Testis (tissue), 2 donors: ENCODE measurements around the gene SFXN1.

ENCODE experiments used
- POLR2A ChIP-seq: fragments of 450-650 bp; IDR thresholded peaks from one replicate; pipeline ENCODE4 v1.6.1; 2017; ENCODE audit warnings: antibody characterized with exemption, mild to moderate bottlenecking, moderate library complexity
- TF ChIP-seq, protein P1 (sequence below), 3 experiments: fragments of 450-650 bp in 2 of 3; fragments of 200-600 bp in 1 of 3; sonication (generic) in 1 of 3; IDR thresholded peaks; one replicate each; pipeline ENCODE4 v1.5.1; 2016 to 2019; ENCODE audit warnings: antibody characterized with exemption in 3 of 3, mild to moderate bottlenecking in 2 of 3, moderate library complexity in 1 of 3

DNA sequence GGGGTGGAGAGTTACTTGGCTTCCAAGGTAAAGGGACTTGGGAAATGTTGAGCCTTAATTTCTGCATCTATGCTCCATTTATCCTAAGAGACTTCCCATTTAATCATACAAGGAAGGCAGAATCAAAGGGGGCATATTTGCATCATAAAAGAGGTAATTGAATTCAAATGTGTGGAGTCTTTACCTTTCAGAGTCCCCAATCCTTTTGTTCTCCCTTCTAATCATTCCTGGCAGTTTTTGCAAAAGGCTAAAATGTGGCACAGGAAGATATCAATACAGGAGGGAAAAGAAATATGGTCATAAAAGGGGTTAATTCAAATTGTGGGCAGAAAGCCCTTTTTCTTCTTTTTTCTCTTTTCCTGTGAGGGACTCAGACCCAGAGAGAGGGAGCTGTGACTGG is 69.5 kb downstream of the SFXN1 start:
- TF ChIP-seq, protein P1, sequence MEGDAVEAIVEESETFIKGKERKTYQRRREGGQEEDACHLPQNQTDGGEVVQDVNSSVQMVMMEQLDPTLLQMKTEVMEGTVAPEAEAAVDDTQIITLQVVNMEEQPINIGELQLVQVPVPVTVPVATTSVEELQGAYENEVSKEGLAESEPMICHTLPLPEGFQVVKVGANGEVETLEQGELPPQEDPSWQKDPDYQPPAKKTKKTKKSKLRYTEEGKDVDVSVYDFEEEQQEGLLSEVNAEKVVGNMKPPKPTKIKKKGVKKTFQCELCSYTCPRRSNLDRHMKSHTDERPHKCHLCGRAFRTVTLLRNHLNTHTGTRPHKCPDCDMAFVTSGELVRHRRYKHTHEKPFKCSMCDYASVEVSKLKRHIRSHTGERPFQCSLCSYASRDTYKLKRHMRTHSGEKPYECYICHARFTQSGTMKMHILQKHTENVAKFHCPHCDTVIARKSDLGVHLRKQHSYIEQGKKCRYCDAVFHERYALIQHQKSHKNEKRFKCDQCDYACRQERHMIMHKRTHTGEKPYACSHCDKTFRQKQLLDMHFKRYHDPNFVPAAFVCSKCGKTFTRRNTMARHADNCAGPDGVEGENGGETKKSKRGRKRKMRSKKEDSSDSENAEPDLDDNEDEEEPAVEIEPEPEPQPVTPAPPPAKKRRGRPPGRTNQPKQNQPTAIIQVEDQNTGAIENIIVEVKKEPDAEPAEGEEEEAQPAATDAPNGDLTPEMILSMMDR (IDR thresholded peaks at IDR 0.05), result no peak
- TF ChIP-seq POLR2A, result no peak
